PC-9 (cell line): ENCODE results near the gene CST7.

Source experiments
- CTCF ChIP-seq: fragments of 200-600 bp; sonication (generic); conservative IDR thresholded peaks from 2 replicates; pipeline ENCODE4 v1.6.1; 2017; ENCODE audit warnings: mixed run types, antibody characterized with exemption, mild to moderate bottlenecking, moderate library complexity
- EZH2 ChIP-seq: fragments of 200-600 bp; sonication (generic); IDR thresholded peaks from 2 replicates; pipeline ENCODE4 v1.8.0; 2017; ENCODE audit warnings: antibody characterized with exemption, low read depth

DNA sequence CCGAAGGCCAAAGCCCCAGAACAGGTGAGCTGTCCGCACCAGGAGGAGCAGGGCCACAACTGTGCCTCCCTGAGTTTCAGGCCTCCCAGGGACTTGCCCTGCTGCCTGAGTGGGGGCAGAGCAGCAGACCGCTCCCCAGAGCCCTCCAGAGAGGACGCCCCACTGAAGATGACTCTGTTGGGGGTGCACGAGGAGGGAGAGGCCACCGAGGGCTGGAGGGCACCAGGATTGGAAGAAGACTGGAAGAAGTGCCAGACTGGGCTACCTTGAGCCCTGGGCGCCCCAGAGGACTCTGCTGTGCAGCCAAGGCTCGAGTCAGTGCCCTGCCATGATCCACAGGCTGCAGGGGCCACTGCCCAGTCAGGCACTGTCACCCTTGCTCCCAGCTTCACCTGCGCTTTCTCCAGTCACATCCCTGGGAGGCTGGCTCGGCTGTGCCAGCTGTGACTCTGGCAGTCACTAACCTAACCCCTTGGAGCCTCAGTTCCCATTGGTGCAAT, 11.3 kb downstream of the CST7 start:
- TF ChIP-seq CTCF (no peak), EZH2 (no peak)
